HEK293 (cell line): ENCODE measurements around the gene LSM14B.

ENCODE experiments used
- FEZF1 ChIP-seq: fragments of 450-650 bp; formaldehyde crosslinking; IDR thresholded peaks from 2 replicates; pipeline ENCODE4 v1.5.1; 2016; ENCODE audit warnings: missing biosample characterization, missing genetic modification characterization
- GLI4 ChIP-seq: fragments of 450-650 bp; formaldehyde crosslinking; IDR thresholded peaks from 2 replicates; pipeline ENCODE4 v1.5.1; 2016; ENCODE audit warnings: missing biosample characterization, missing genetic modification characterization
- GLIS2 ChIP-seq: fragments of 450-650 bp; formaldehyde crosslinking; IDR thresholded peaks from 2 replicates; pipeline ENCODE4 v1.5.1; 2016; ENCODE audit warnings: missing biosample characterization, missing genetic modification characterization
- KLF10 ChIP-seq: fragments of 450-650 bp; IDR thresholded peaks from 2 replicates; pipeline ENCODE4 v1.5.1; 2018; ENCODE audit warnings: missing biosample characterization, mild to moderate bottlenecking, missing genetic modification characterization
- KLF16 ChIP-seq: fragments of 450-650 bp; formaldehyde crosslinking; IDR thresholded peaks from 2 replicates; pipeline ENCODE4 v1.5.1; 2017; ENCODE audit warnings: missing biosample characterization, missing genetic modification characterization
- MEIS1 ChIP-seq: sonication (generic); formaldehyde crosslinking; IDR thresholded peaks from 2 replicates; pipeline ENCODE4 v1.8.1; 2022; ENCODE audit warnings: missing genetic modification reagents, mild to moderate bottlenecking, borderline replicate concordance
- PRDM10 ChIP-seq: fragments of 450-650 bp; formaldehyde crosslinking; IDR thresholded peaks from 2 replicates; pipeline ENCODE4 v1.5.1; 2016; ENCODE audit warnings: missing biosample characterization, missing genetic modification characterization
- YY2 ChIP-seq: fragments of 450-650 bp; formaldehyde crosslinking; IDR thresholded peaks from 2 replicates; pipeline ENCODE4 v1.5.1; 2016; ENCODE audit warnings: missing biosample characterization, missing genetic modification characterization
- ZBTB1 ChIP-seq: fragments of 450-650 bp; formaldehyde crosslinking; IDR thresholded peaks from 2 replicates; pipeline ENCODE4 v1.5.1; 2016; ENCODE audit warnings: missing biosample characterization, missing genetic modification characterization
- ZBTB20 ChIP-seq: fragments of 450-650 bp; formaldehyde crosslinking; IDR thresholded peaks from 2 replicates; pipeline ENCODE4 v1.5.1; 2016; ENCODE audit warnings: missing biosample characterization, missing genetic modification characterization
- ZBTB49 ChIP-seq: fragments of 450-650 bp; formaldehyde crosslinking; IDR thresholded peaks from 2 replicates; pipeline ENCODE4 v1.5.1; 2016; ENCODE audit warnings: missing biosample characterization, missing genetic modification characterization, low read depth
- ZBTB7A ChIP-seq: fragments of 450-650 bp; formaldehyde crosslinking; IDR thresholded peaks from 2 replicates; pipeline ENCODE4 v1.5.1; 2016; ENCODE audit warnings: low read depth, missing biosample characterization, missing genetic modification characterization
- ZFP41 ChIP-seq: fragments of 450-650 bp; formaldehyde crosslinking; IDR thresholded peaks from 2 replicates; pipeline ENCODE4 v1.5.1; 2016; ENCODE audit warnings: missing biosample characterization, missing genetic modification characterization, borderline replicate concordance
- ZNF114 ChIP-seq: fragments of 450-650 bp; formaldehyde crosslinking; IDR thresholded peaks from 2 replicates; pipeline ENCODE4 v1.5.0; 2017; ENCODE audit warnings: missing biosample characterization, missing genetic modification characterization
- ZNF121 ChIP-seq: fragments of 450-650 bp; formaldehyde crosslinking; IDR thresholded peaks from 2 replicates; pipeline ENCODE4 v1.5.1; 2016; ENCODE audit warnings: missing biosample characterization, missing genetic modification characterization
- ZNF133 ChIP-seq: fragments of 450-650 bp; formaldehyde crosslinking; IDR thresholded peaks from 2 replicates; pipeline ENCODE4 v1.5.1; 2016; ENCODE audit warnings: missing biosample characterization, missing genetic modification characterization
- ZNF146 ChIP-seq: fragments of 450-650 bp; formaldehyde crosslinking; IDR thresholded peaks from 2 replicates; pipeline ENCODE4 v1.5.1; 2016; ENCODE audit warnings: missing biosample characterization, missing genetic modification characterization
- ZNF174 ChIP-seq: fragments of 450-650 bp; formaldehyde crosslinking; IDR thresholded peaks from 2 replicates; pipeline ENCODE4 v1.5.0; 2017; ENCODE audit warnings: missing biosample characterization, mild to moderate bottlenecking, missing genetic modification characterization
- ZNF19 ChIP-seq: fragments of 450-650 bp; formaldehyde crosslinking; IDR thresholded peaks from 2 replicates; pipeline ENCODE4; 2016; ENCODE audit warnings: missing biosample characterization, missing genetic modification characterization, low read depth
- ZNF239 ChIP-seq: fragments of 450-650 bp; formaldehyde crosslinking; IDR thresholded peaks from 2 replicates; pipeline ENCODE4 v1.5.1; 2016; ENCODE audit warnings: missing biosample characterization, missing genetic modification characterization
- ZNF248 ChIP-seq: fragments of 450-650 bp; formaldehyde crosslinking; IDR thresholded peaks from 2 replicates; pipeline ENCODE4 v1.5.1; 2017; ENCODE audit warnings: missing biosample characterization, missing genetic modification characterization
- ZNF280C ChIP-seq: fragments of 450-650 bp; formaldehyde crosslinking; IDR thresholded peaks from 2 replicates; pipeline ENCODE4 v1.5.1; 2016; ENCODE audit warnings: missing biosample characterization, missing genetic modification characterization
- ZNF366 ChIP-seq: fragments of 450-650 bp; formaldehyde crosslinking; conservative IDR thresholded peaks from 2 replicates; pipeline ENCODE4 v1.5.1; 2016; ENCODE audit warnings: missing biosample characterization, missing genetic modification characterization
- ZNF404 ChIP-seq: fragments of 450-650 bp; formaldehyde crosslinking; IDR thresholded peaks from 2 replicates; pipeline ENCODE4 v1.5.1; 2017; ENCODE audit warnings: missing biosample characterization, missing genetic modification characterization
- ZNF571 ChIP-seq: fragments of 450-650 bp; formaldehyde crosslinking; IDR thresholded peaks from 2 replicates; pipeline ENCODE4 v1.5.0; 2017; ENCODE audit warnings: missing biosample characterization, missing genetic modification characterization
- ZNF624 ChIP-seq: fragments of 450-650 bp; formaldehyde crosslinking; IDR thresholded peaks from 2 replicates; pipeline ENCODE4 v1.5.1; 2017; ENCODE audit warnings: missing biosample characterization, missing genetic modification characterization
- ZNF692 ChIP-seq: fragments of 450-650 bp; formaldehyde crosslinking; IDR thresholded peaks from 2 replicates; pipeline ENCODE4 v1.5.1; 2016; ENCODE audit warnings: missing biosample characterization, missing genetic modification characterization
- ZNF704 ChIP-seq: fragments of 450-650 bp; formaldehyde crosslinking; IDR thresholded peaks from 2 replicates; pipeline ENCODE4 v1.5.1; 2016; ENCODE audit warnings: missing biosample characterization, missing genetic modification characterization
- ZNF768 ChIP-seq: fragments of 450-650 bp; formaldehyde crosslinking; IDR thresholded peaks from 2 replicates; pipeline ENCODE4 v1.5.1; 2018; ENCODE audit warnings: missing biosample characterization, mild to moderate bottlenecking, missing genetic modification characterization
- ZSCAN23 ChIP-seq: fragments of 450-650 bp; formaldehyde crosslinking; IDR thresholded peaks from 2 replicates; pipeline ENCODE4 v1.5.1; 2016; ENCODE audit warnings: missing biosample characterization, missing genetic modification characterization

LSM14B gene

GRCh38 chr20:62088258-62089127, 33.8 kb upstream of the LSM14B start (continued):
- no peak for TF ChIP-seq ZNF571 (tag by site-specific recombination)
- no peak for TF ChIP-seq MEIS1
- peak; percentile 80 for TF ChIP-seq ZSCAN23 (tag by site-specific recombination)
- no peak for TF ChIP-seq ZBTB20 (tag by site-specific recombination)
- peak; percentile 30 for TF ChIP-seq PRDM10 (tag by site-specific recombination)
- TF ChIP-seq ZNF280C (tag by site-specific recombination), result no peak
- no peak for TF ChIP-seq FEZF1
- peak; percentile 57; the same call in 1 of the 2 replicates for TF ChIP-seq ZNF133 (tag by site-specific recombination)
- TF ChIP-seq ZNF366 (tag by site-specific recombination), result peak; percentile 79
- TF ChIP-seq ZNF404 (tag by site-specific recombination), result 0 out of 2 replicates have a peak, but pooled peaks have one; percentile 16
- no peak for TF ChIP-seq ZNF624 (tag by site-specific recombination)
- peak; percentile 76 for TF ChIP-seq KLF16 (tag by site-specific recombination)
- TF ChIP-seq ZFP41 (tag by site-specific recombination), result no peak
- TF ChIP-seq ZNF248 (tag by site-specific recombination), result no peak
- no peak for TF ChIP-seq ZBTB7A (tag by site-specific recombination)
- TF ChIP-seq KLF10 (tag by site-specific recombination), result peak; percentile 76
- no peak for TF ChIP-seq ZNF768
- TF ChIP-seq ZNF114, result no peak
- TF ChIP-seq ZBTB49 (tag by site-specific recombination), result no peak
- TF ChIP-seq ZNF692 (tag by site-specific recombination), result peak; percentile 91
- TF ChIP-seq ZNF174 (tag by site-specific recombination), result no peak
- TF ChIP-seq GLI4, result no peak
- no peak; the same call in 1 of the 2 replicates for TF ChIP-seq ZNF146
- no peak for TF ChIP-seq ZNF19 (tag by site-specific recombination)
- peak; percentile 68; the same call in 1 of the 2 replicates for TF ChIP-seq ZNF121
- TF ChIP-seq ZNF239, result no peak
- no peak for TF ChIP-seq GLIS2 (tag by site-specific recombination)
- TF ChIP-seq YY2, result peak; percentile 22; the same call in 1 of the 2 replicates
- TF ChIP-seq ZBTB1 (tag by site-specific recombination), result 0 out of 2 replicates have a peak, but pooled peaks have one; percentile 13
- TF ChIP-seq ZNF704 (tag by site-specific recombination), result no peak
